DMS53 (cell line): ENCODE measurements around the gene CDH13.

Experiments used
- DNase-seq: peaks from one replicate; lab custom pipeline; 2025; lab: John Stamatoyannopoulos, UW

Gene CDH13

GRCh38 chr16:83058376-83058775, 431.6 kb downstream of the CDH13 start:
- DNase-seq: no peak

DNA sequence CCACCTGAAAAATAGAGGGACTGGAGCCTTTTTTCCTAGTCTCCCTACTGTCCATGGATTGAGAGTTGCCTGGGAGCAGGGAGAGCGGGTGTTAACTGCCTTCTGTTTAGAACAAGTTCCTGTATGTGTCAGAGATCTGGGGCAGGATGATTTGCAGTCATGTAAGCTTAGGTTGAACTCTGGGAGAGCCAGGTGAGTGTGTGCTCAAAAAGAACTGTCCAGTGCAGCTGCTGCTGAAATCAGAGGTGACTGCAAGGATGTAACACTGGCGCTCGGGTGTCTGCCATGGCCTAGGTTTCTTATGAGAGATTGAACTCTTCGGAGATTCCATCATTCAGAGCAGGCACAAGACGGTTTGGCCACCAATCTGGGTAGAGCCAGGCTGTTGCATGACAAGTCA, 432.5 kb downstream of the CDH13 start:
- no peak for DNase-seq

DNA sequence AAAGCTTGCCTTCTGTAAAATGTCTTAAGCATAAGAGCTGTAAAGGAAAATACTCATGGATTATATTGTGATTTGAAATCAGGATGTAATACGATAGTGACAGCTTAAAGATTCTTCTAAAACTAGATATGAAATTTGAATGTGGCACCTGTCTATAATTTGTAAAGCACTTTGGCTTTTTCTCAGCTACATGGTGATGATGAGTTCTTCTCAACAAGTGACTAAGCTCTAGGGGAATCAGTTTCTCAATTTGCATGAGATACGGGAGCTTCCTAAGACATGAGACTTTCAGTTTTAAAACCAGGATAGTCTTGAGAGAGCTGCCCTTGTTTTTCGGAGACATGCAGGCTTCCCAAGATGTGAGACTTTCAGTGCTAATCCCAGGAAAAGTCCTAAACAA, 439.2 kb downstream of the CDH13 start:
- DNase-seq: no peak

DNA sequence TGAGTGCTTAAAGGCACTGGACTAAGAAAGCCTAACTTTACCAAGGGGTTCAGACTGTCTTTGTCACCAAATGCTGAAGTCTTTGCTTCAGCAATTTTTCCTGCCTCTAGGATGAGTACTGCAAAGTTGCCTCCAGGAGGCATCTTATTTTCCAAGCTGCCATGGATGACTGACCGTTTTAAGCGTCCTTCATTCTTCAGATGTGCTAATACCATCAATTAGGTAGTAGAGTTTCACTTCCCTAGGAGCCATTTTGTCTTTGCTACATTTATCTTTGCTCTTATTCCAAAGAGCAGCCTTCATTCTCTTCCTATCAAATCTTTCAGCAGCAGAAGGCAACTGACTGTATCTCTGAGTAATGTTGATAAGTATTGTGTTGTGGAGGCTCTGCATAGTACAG, 440.1 kb downstream of the CDH13 start:
- no peak for DNase-seq

DNA sequence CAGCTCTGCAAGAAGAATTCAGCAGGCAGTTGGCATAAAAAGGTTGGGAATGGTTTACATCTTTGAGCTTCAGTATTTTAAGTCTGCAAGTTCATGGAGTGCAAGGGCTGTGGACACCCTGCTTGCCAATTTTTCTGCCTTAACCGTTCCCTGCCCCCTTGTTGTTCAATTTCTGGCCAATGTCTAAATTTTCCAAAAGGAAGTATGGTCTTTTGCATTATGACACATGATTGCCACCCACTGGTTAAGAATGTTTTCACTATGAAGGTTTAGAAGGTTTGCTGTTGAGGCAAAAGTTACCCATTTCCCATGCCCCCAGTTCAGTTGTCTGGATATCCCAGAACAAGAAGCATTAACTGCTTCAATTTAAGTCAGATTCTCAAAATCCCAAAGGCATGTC, 441.9 kb downstream of the CDH13 start:
- peak; percentile 28 for DNase-seq

DNA sequence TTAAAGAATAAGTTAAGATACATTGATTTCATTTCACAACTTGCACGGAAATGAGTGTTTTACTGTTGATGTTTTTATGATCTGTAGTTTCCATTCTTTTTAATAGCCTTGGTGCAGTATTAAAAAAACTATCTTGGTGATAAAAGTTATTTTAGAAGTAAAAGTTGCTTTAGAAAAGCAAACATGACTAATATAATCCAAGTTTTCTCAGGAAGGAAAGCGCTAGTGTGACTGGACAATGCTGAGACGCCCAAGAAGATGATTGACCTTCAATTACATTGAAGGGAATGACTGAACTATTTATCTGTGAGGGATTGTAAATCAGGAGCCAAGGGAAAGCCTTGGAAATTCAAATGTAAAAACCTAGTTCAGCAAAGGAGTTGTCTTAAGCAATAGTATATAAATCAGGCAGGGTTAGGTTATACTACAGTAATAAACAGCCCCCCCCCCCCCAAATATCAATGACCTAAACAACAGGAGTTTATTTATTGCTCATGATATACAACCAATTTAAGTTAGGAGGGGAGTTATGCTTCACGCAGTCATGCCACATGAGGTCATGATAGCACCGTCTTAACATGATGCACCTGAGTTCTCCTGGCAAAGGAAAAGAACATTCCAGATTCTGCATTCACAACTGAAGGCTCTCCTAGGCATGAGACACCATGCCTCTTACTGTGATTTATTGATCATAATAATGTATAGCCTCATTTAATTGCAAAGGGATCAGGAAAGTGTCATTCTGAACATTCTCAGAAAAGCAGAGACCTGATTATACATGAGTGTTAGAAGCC, 443.8 kb downstream of the CDH13 start:
- no peak for DNase-seq

DNA sequence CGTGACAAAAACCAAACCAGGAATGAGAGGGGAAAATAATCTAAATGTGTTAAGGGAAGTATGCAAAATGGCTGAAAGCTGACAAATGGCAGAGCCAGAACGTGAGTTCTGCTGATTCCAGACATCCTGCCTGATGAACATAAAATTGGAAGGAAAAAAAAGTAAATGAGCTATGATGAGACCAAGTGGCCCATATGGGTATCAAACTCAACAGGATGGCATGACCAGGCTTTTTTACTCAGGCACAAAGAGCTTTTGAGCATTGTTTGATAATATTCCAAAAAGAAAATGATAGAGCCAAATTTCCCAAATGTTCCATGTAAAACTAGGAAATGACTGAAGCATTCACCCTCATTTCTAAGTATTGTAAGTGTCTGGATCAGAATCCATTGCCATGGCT, 449.2 kb downstream of the CDH13 start:
- DNase-seq: no peak

GRCh38 chr16:83083361-83083760, 456.6 kb downstream of the CDH13 start:
- no peak for DNase-seq

DNA sequence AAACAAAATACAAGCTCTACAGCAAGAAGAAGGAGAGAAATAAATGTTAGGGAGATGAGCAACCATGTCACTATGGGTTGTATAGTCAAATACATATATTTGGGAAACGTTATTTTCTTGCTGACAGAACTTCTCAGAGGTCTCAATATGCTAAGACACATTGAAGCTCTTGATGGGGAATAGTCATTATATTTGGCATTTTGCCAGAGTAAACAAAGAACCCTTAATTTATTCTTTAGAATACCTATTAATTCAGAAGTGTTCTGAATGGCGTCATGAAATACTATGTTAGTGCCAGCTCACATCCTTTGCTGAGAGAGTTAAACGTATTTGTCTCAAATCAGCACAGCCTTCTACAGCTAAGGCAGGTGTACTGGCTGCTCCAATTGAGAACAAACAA, 458.9 kb downstream of the CDH13 start:
- DNase-seq: no peak

DNA sequence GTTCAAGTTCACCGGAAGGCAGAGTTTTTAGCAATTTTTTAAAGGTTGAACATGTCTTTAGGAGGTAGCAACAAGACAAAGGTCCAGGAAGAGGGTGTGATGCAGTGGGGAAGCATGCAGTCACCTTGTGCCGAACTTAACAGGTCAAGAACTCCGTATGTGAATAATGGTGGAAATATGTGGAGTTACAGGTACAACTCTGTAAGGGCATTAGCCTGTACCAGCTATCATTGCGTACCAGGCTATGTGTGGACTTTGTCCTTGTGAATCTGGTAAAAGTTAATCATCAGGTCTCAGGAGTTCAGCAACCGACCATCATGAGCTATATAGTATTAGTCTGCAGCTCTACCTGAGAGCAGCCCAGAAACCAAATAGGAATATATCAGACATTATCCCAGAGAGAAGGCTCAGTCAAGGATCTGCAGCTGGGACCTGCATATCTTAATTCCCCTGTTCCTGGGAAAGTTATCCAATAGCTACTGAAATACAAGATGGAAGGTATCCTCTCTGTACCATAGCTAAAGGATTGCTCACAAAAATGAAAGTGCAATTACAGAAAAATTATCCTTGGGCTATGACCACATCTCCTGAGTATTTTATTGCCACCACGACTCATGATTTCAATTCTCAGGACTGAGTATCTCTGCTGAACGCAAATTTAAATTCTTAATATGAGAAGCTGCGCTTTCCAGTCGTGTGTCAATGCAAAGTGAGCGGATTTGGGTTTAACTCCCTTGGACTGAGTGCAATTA, 469.3 kb downstream of the CDH13 start:
- no peak for DNase-seq

DNA sequence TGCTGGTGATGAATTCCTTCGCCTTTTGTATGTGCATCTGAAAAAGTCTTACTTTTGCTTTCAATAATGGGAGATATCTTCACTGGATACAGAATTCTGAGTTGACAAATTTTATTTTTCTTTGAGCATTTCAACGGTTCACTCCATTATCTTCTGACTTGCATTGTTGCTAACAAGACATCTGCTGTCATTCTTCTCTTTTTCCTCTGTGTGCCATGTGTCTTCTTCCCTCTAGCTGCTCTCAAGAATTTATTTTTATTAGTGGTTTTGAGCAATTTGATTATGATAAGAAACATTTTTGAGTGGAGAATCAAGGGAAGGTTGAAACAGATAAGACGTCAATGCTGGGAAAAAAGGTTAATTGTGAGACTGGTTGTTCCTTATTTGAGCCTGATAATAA, 471.8 kb downstream of the CDH13 start:
- DNase-seq: no peak

- DNase-seq: no peak
Measured at GRCh38 chr16:83100679-83101078, 473.9 kb downstream of the CDH13 start.

- no peak for DNase-seq
Measured at GRCh38 chr16:83102336-83102735, 475.6 kb downstream of the CDH13 start.

GRCh38 chr16:83105279-83106077, 478.7 kb downstream of the CDH13 start:
- DNase-seq: no peak

- no peak for DNase-seq
Measured at GRCh38 chr16:83109490-83110125, 482.8 kb downstream of the CDH13 start.

DNA sequence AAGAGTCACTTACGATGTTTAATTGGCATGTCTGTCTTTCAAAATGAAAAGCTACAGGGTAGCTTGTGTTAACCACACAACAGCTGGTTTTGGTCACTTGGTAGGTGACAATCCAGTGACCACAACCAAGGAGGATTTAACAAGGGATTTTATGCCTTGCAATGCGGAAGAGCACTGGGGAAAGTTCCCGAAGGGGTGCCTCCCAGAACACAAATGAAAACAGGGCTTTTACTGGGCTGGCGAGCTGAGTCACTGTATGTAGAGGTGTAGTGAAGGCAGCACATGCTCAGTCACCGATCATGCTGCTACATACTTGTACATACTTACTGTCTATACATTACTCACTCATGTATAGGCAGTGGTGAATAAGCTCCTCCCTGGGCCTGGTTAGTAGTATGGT, 483.5 kb downstream of the CDH13 start:
- DNase-seq: no peak

DNA sequence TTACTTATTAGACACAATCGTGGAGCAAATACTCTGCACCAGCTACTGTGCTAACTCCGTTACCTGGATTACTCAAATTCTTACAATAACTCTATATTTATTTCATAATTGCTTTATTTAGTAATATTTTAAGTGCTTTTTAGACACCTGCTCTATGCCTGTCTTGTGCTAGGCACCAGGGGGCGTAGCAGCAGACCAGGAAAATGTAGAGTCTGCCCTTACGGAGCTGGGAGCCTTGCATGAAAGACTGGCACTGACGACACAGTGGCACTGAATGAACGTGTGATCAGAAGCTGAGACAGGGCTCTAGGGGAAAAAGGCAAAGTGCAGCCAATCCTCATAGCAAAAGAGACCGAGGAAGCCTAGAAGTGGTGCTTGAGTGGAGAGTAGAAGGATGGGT, 486.5 kb downstream of the CDH13 start:
- peak; percentile 56 for DNase-seq

GRCh38 chr16:83113811-83114210, 487.0 kb downstream of the CDH13 start:
- no peak for DNase-seq

DNA sequence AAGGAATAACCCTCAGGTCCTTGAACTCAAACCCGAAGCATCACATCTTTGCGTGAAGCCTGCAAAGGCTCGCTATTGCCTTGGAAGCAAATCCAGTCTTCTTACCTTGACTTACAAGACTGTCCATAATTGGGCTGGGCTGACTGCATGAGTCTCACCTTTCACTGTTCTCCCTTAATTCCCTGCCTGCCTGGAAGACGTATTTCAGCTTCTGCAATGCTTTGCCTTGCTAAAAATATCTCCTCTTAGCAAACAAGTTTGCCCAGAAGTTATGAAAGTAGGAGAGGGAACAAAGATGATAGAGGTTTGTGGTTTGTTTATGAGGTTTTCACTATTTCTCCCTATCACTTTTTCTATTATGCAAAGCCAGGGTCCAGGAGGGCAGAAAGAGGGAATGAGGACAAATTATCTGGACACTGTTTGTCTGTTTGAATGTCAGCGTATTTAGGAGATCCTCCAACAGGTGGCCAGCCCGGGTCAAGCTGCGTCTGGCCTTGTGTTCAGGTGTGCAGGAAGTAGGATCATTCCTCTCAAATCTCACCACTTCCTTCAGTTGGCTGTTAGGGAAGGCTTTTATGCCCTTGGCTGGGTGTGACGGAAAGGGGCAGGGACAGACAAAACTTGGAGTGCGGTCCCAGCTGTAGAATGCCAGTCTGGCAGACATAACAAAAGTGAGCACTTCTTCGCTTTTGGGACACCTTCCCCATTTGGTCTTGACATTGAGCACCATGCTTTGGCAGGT, 488.9 kb downstream of the CDH13 start:
- DNase-seq: no peak

DNA sequence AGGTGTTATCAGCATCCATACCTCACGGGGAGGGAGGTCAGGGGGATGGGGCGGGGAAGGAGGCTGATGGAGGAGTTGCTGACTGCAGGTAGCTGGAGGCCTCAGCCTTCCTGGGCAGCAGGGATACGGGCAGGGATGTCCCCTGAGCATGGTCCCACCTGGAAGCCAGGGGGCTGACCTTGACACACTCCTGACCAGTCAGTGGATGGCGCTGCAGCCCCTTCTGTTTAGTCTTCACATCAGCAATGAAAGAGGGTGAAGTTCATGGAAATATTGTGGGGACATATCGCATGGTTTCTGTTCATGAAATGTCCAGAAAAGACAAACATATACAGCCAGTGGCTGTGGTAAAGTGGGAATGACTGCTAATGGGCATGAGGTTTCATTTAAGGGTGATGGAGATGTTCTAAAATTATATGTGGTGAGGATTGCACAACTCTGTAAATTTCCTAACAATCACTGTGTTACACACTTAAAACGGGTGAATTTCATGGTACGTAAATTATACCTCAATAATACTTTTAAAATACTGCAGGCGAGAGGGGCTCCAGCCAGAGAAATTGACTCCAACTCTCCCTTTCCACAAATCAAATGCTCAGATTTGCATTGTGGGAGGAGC, 489.6 kb downstream of the CDH13 start:
- no peak for DNase-seq

DNA sequence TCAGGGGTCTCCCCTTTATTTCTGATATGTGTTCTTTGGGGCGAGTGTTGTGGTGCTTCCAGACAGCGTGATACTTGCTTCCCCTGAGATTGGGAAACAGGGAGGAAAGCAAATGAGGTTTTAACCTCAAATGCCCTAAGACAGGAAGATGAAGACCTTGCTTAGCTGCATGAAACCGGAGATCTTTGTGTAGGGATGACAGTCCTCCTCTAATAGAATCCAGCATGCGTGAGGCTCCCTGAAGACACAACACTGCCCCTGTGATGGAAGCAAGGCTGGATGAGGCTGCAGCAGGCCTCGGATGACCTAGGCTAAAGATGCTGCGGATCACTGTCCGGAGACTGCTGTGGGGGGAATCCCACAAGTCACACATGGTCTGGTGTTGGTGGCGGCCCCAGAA, 491.0 kb downstream of the CDH13 start:
- DNase-seq: no peak
